GM18499 (cell line): ENCODE results near the gene PCBP3.

Experiments used
- ATAC-seq: cut with Tn5 transposase; IDR thresholded peaks from one replicate; pipeline ENCODE4 v1.9.1; 2021; ENCODE audit warnings: moderate number of reproducible peaks; ENCODE audit not compliant: insufficient read depth, unreplicated experiment

The PCBP3 gene

GRCh38 chr21:45747233-45747766 lies 103.8 kb downstream of the PCBP3 start:
- ATAC-seq, result no peak

- no peak for ATAC-seq
Observed at GRCh38 chr21:45747802-45748445, 104.4 kb downstream of the PCBP3 start.

GRCh38 chr21:45748593-45748992 lies 105.1 kb downstream of the PCBP3 start:
- no peak for ATAC-seq

- no peak for ATAC-seq
Observed at GRCh38 chr21:45749974-45750373, 106.4 kb downstream of the PCBP3 start.

- no peak for ATAC-seq
Observed at GRCh38 chr21:45750936-45751335, 107.4 kb downstream of the PCBP3 start.

GRCh38 chr21:45753445-45753844 lies 109.9 kb downstream of the PCBP3 start:
- no peak for ATAC-seq

GRCh38 chr21:45756029-45756428 lies 112.5 kb downstream of the PCBP3 start:
- ATAC-seq, result no peak

GRCh38 chr21:45756669-45757068 lies 113.1 kb downstream of the PCBP3 start:
- ATAC-seq, result no peak

GRCh38 chr21:45761704-45762103 lies 118.2 kb downstream of the PCBP3 start:
- ATAC-seq, result no peak

GRCh38 chr21:45763074-45763473 lies 119.5 kb downstream of the PCBP3 start:
- ATAC-seq, result no peak

GRCh38 chr21:45763506-45763905 lies 120.0 kb downstream of the PCBP3 start:
- no peak for ATAC-seq

GRCh38 chr21:45764792-45765191 lies 121.3 kb downstream of the PCBP3 start:
- no peak for ATAC-seq

- no peak for ATAC-seq
Observed at GRCh38 chr21:45765375-45765774, 121.8 kb downstream of the PCBP3 start.

- ATAC-seq, result no peak
Observed at GRCh38 chr21:45766055-45766454, 122.5 kb downstream of the PCBP3 start.

GRCh38 chr21:45766501-45766900 lies 123.0 kb downstream of the PCBP3 start:
- no peak for ATAC-seq

- ATAC-seq, result no peak
Observed at GRCh38 chr21:45767071-45768006, 123.8 kb downstream of the PCBP3 start.

GRCh38 chr21:45768011-45768739 lies 124.7 kb downstream of the PCBP3 start:
- no peak for ATAC-seq

- no peak for ATAC-seq
Observed at GRCh38 chr21:45768740-45769048, 125.2 kb downstream of the PCBP3 start.

- no peak for ATAC-seq
Observed at GRCh38 chr21:45769294-45769693, 125.8 kb downstream of the PCBP3 start.

- ATAC-seq, result no peak
Observed at GRCh38 chr21:45769896-45770295, 126.4 kb downstream of the PCBP3 start.

- ATAC-seq, result no peak
Observed at GRCh38 chr21:45772180-45772579, 128.7 kb downstream of the PCBP3 start.
